ENCODE data around the gene KIAA0586. TPM values are rescaled to one million over a fixed set of nuclear protein-coding genes. Genes with fewer than 3 reads are reported as not detected.

Gene KIAA0586
- total RNA-seq = 9.2 and 11.1 TPM in 2 replicates

GRCh38 chr14:58427281-58428117, at the start of gene KIAA0586, which contains the start of gene TIMM9:
TSS of gene KIAA0586 (plus strand) at chr14:58427719. CDS start at chr14:58428265, 546 bp downstream.
TSS of gene TIMM9 (minus strand) at chr14:58427531. CDS start at chr14:58411945, 15,586 bp downstream.

DNA sequence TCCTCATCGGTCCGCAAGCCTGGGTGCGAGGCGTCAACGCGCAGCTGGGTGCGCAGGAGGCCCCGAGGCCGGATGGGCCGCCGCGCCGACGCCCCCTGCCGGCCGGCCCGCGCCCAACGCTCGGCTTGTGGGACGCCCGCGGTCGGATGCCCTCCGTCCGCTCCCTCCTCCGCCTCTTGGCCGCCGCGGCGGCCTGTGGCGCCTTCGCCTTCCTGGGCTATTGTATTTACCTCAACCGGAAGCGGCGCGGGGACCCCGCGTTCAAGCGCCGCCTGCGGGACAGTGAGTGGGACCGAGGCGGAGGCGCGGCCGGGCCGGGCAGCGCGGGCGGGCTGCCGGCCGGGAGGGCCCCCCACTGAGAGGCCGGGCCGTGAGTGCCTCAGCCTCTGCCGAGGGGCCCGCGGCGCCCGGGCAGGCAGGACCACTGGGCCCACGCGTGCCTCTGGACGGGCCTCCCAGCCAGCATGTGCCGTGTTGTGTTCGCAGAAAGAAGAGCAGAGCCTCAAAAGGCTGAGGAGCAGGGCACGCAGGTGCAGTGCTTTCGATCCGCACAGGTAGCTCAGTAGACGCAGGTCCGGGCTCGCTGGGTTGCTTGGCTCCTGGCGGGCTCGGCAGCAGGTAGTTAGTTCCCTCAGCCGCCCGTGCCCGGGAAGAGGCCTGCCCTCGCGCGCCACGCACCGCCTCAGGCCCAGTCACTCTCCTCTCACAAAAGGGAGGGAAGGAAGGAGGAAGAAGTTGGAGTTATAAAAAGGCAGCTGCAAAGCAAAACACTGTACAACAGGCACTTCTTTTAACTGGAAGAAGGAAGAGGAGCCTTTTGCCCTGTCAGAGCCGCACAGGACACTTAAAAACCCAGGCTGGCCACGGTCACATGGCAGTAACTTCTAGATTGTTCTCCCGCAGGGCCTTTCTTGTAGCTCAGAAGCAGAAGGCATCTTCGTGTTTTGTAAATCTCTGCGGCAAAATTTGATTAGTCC, 31.4 kb upstream of the KIAA0586 start, which contains the start of gene TOMM20L:
Gene TOMM20L, plus strand, starts transcription at position 119 of the 977 bp plus-strand sequence. Its CDS starts 28 bp downstream, at position 147.

Other genes with a start within 250 kb of the KIAA0586 start
- 54.6 and 55.3 TPM in 2 replicates for gene ACTR10, start 227.6 kb upstream of the KIAA0586 start, total RNA-seq
- gene PSMA3, start 182.9 kb upstream of the KIAA0586 start, total RNA-seq = 80.3 and 85.2 TPM in 2 replicates
- 2.6 and 5.4 TPM in 2 replicates for gene ARID4A, start 129.2 kb upstream of the KIAA0586 start, total RNA-seq
- not detected in 2 replicates for gene TOMM20L, start 31.8 kb upstream of the KIAA0586 start, total RNA-seq
- gene TIMM9, start 188 bp upstream of the KIAA0586 start, total RNA-seq = 60.8 and 84.8 TPM in 2 replicates
- gene DACT1, start 210.2 kb downstream of the KIAA0586 start, total RNA-seq = 4.8 and 26.0 TPM in 2 replicates

Data from pericardium fibroblast (primary cell).